Stimulated activated CD8-positive, alpha-beta memory T cell treated with anti-CD3 and anti-CD28 coated beads, Interleukin-4, amount 100 ng/mL, for 48 hours (primary cell): ENCODE data around the gene CDH13.

Experiments used
- DNase-seq: peaks from one replicate; pipeline ENCODE4 v3.0.0-alpha.2; 2020

The CDH13 gene

GRCh38 chr16:82699711-82700495 is 73.1 kb downstream of the CDH13 start:
- no peak for DNase-seq

DNA sequence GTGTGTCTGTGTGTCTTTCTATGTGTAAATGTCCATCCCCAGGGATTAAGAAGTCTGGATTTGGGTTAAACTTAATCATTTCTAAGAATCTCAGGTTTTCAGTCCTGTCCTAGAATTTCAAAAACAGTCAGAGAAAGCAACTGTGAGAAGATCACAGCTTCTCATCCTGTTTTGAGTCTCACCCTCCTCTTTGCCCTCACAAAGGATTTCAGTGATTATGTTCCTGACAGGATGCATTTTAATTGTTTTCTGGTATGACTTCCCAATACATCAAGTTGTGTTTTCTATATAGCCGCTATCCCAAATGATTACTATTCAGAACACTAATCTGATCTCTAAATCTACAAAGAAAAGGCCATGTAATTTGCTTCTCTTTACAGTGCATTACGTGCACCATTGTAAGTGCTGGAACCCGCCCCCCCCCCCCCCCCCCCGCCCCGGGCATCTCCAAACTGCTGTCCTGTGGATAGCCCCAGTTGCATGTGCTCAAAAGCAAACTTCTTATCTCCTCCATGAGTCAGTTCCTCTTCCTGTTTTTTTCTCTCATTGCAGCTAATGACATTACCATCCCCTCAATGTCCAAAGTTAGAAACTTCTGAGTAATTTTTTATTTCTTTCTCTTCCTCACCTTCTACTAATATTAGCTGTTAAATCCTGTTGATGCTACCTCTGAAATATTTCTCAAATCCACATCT is 73.9 kb downstream of the CDH13 start:
- DNase-seq: no peak

DNA sequence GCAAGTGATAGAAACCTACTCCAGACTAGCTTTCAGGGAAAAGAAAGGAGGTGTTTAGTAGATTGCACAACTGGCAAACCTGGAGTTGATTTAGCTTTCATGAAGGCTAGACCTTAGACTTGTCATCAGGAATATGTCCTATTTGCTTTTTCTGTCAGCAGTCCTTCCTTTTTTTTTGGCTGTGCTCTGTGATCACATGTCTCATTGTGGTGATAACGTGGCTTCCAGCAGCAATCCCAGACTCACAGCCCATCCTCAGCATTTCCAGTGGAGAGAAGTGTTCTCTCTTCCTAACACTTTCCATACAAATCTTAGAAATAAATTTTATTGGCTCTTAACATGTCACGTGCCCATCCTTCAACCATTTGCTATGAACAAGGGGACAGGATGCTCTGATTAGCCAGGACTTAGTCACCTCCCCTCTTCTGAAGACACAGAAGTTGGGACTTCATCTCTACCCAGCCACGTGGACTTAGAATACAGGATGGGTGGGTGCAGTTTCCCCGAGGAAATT is 74.7 kb downstream of the CDH13 start:
- DNase-seq: no peak

- DNase-seq: no peak
Measured at GRCh38 chr16:82703161-82703560, 76.4 kb downstream of the CDH13 start.

DNA sequence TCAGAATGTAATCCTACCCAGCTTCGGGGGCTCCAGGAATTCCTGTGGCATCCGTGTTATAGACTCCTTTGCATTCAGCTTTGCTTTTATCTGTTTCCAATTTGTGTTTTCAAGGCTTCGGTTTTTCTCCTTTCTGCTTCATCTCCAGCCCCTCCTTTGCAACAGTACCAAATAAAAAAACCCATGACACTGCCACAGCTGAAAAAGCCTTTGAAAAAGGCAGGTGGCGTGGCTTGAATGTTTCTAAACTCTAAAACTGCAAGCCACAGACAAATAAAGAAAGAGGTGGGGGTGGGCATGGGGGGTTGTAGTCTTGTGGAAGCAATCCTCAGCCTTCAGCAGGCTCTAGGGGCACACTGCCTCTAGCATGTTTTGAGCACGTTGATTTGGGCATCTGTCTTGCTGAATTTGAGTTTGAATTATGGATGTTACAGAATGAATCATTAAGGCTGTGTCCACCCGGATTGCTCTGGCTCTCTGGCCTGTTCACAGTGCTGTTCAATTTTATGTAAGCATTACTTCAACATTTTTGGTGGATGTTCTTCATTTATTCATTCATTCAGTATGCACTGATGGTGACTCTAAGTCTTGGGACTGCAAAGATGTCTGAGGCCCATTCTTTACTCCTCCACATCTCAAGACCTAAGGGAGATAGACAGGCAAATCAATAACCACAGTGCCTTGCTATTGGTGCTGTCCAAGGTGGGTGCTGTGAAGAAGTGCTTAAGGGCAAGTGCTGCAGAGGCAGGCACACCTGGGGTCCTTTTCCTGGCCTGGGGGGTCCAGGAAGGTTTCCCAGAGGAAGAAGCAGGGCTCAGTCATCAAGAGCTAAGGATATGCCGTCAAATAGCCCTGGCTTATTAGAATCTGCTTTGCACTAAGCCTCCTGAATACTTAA is 77.4 kb downstream of the CDH13 start:
- DNase-seq: no peak

GRCh38 chr16:82709987-82710386 is 83.2 kb downstream of the CDH13 start:
- no peak for DNase-seq

- DNase-seq: no peak
Measured at GRCh38 chr16:82713778-82714177, 87.0 kb downstream of the CDH13 start.

DNA sequence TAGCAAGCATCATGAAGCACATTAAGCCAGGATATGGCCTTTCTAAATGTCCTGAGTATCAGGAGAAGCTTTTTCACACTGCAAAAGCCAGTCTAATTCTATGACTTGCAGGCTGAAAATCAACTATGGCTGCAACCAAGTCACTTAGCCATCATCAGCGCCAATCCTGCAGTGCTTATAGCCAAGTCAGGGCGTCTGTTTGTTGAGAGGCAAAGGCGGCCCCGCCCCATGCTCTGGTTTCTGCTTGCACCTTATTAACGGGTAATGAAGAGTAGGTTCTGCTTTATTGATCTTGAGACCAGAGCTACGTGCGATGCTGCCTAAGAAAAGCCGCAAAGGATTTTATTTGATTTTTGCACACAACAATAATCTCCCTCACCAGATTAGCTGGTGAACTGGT is 88.4 kb downstream of the CDH13 start:
- no peak for DNase-seq

GRCh38 chr16:82715833-82716232 is 89.1 kb downstream of the CDH13 start:
- no peak for DNase-seq

- no peak for DNase-seq
Measured at GRCh38 chr16:82716361-82716855, 89.6 kb downstream of the CDH13 start.

GRCh38 chr16:82720414-82720813 is 93.6 kb downstream of the CDH13 start:
- DNase-seq: no peak

- no peak for DNase-seq
Measured at GRCh38 chr16:82726306-82726705, 99.5 kb downstream of the CDH13 start.

DNA sequence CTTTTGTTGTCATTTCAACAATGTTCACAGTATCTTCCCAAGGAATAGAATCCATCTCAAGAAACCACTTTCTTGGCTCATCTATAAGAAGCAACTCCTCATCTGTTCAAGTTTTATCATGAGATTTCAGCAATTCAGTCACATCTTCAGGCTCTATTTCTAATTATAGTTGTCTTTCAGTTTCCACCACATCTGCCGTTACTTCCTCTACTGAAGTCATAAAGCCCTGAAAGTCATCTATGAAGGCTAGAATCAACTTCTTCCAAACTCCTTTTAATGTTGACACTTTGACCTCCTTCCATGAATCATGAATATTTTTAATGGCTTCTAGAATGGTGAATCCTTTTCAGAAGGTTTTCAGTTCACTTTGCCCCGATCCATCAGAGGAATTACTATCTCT is 102.1 kb downstream of the CDH13 start:
- DNase-seq: no peak

GRCh38 chr16:82730901-82731300 is 104.1 kb downstream of the CDH13 start:
- DNase-seq: no peak

- no peak for DNase-seq
Measured at GRCh38 chr16:82732461-82732860, 105.7 kb downstream of the CDH13 start.

DNA sequence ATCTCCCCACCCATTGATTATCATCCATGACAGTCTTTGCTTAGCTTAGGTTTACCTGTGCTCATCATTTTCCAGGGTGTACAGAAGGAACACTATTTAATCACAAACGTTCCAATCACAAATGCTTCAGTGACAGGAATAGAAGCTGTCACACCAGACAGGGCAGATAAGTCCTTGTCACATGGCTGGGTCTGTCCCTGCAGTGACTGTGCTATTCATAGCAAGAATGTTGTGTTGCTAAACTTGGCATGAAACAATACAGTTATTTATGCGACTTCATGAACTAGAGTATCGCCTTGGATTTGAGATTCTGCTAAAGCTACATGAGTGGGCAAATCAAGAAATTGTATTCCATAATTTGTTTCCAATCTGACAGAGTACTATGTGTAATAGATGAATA is 108.4 kb downstream of the CDH13 start:
- DNase-seq: no peak

DNA sequence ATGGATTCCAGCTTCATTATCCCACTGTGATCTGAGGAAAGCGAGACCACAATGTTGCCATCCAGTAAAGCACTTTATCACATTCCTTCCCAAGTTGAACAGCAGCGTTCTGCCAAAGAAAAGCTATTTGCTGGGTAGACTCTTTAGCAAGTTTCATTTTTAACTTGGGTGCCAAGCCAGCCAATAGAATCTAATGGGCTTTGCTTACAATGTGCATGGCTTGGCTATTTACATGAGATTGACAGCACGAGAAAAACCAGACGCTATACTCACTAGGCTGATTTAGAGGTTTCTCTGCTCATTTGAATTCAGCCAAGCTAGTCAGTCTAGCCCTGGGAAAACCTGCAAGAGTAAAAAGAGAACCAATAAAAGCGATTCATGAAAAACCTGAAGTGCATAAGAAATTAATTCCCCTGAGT is 108.9 kb downstream of the CDH13 start:
- DNase-seq: no peak

GRCh38 chr16:82736224-82736623 is 109.5 kb downstream of the CDH13 start:
- no peak for DNase-seq

GRCh38 chr16:82738699-82739098 is 111.9 kb downstream of the CDH13 start:
- DNase-seq: no peak

DNA sequence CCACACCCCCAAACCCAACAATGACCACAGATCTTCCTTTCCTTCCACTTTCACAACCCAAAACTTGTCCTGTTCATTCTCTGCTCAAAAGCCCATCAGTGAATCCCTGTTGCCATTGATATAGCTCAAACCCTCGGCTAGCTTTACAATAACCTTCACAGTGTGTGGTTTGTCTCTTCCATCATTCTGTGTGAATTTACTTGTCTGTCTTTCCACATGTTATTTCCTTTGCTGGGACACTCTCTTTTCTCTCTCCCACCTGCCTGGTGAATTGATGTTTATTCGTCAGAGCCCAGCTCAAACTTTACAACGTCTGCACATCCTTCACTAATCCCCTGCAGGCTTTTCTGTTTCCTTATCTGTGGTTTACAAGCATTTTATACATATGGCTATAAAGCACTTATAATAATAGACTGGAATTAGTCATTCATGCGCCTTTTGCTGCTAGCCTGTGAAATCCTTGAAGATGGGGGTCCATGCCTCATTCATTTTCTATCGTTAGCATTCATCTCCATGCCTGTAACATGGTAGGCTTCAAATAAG is 114.4 kb downstream of the CDH13 start:
- no peak for DNase-seq

DNA sequence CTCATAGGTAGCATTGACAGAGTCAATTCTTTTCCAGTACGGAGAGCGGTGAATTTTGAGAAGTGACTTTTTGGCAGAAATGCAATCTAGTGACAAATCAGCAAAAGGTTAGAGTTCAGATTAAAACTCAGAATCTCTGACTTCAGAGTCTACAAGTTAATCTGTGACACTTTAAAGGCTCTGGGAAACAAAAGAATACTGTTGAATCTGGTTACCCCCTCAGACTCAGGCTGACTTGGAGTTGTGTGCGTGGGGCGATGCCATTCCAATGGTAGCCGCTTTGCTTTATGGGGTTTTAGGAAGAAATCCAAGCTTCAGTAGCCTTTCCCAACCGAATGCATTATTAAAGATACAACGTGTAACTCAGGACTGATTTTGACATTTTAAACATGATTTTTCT is 118.2 kb downstream of the CDH13 start:
- no peak for DNase-seq

DNA sequence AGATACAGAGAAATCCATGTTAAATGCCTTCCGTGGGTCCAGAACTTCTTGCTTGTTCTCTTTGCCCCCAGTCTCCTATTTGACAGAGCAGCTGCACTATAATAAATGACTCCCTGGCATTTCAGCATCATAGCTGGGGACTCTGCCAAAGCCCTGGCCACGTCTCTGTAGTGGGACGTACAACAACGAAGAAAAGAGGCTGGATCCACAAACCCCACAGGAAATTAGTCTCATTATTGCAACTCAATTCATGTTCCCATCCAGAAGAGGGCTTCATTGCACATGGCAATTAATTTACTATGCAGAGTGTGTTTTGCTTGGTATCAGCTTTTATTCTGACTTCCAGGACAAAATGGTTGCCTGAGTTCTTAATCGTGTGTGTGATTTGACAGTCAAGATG is 121.3 kb downstream of the CDH13 start:
- DNase-seq: no peak

DNA sequence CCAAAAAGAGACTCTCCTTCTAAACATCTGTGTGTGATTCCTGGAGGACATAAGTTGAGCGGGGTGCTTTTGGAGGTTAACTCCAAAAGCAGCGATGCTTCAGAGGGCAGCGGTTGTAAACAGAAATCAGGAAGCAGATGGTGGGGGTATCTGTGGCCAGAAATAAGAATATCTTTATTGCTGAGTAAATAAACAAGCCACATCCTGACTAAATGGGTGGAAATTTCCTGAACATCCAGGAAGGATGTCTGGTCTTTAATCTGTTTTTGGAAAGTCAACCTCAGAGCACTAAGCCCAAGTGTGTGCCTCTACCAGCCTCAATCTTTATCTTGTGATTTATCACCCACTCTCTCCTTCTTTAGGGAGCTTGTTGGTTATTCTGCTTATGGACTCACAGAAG is 123.3 kb downstream of the CDH13 start:
- DNase-seq: no peak
